ENCODE data around the gene PSMA2. TPM values are rescaled to one million over a fixed set of nuclear protein-coding genes. Genes with fewer than 3 reads are reported as not detected.

Gene PSMA2
- total and polyA plus RNA-seq, 4 donors, result 24.8 to 221 (median 73.8) TPM

- no peaks in the 10 kb centered on the region for H3K27me3 ChIP-seq (ENCODE audit: control insufficient read depth in 4 of 4, insufficient read depth in 4 of 4, low read length in 3 of 4)
- no peaks in the 10 kb centered on the region for H3K9me3 ChIP-seq (ENCODE audit: control insufficient read depth in 4 of 4, low read length in 3 of 4)
- no peaks in the 10 kb centered on the region for H3K36me3 ChIP-seq (ENCODE audit: control insufficient read depth in 4 of 4, insufficient read depth in 3 of 4, low read depth in 1 of 4, low read length in 3 of 4)
- no peak overlapping the region for H3K4me3 ChIP-seq (ENCODE audit: low read depth in 1 of 3, low read length in 3 of 3)
- no peaks in the 10 kb centered on the region for H3K4me1 ChIP-seq (ENCODE audit: control insufficient read depth in 4 of 4, insufficient read depth in 4 of 4, low read length in 3 of 4)
- no peak for TF ChIP-seq SP1 (IDR thresholded peaks at IDR 0.05)
- TF ChIP-seq HNF4A (conservative IDR thresholded peaks at IDR 0.05), result no peak
- no peak for TF ChIP-seq MAX (IDR thresholded peaks at IDR 0.05)
- TF ChIP-seq ATF3 (IDR thresholded peaks at IDR 0.05), result no peak
- no peak for TF ChIP-seq YY1 (IDR thresholded peaks at IDR 0.05)
- no peak for TF ChIP-seq TAF1 (conservative IDR thresholded peaks at IDR 0.05)
- TF ChIP-seq RXRA (IDR thresholded peaks at IDR 0.05), result no peak
- TF ChIP-seq CTCF (IDR thresholded peaks at IDR 0.05; ENCODE audit: low read depth, low read length, missing input control), result no peak
- no peak for TF ChIP-seq REST (IDR thresholded peaks at IDR 0.05)
- no peak for TF ChIP-seq FOXA1 (IDR thresholded peaks at IDR 0.05)
- TF ChIP-seq RAD21 (IDR thresholded peaks at IDR 0.05), result no peak
- TF ChIP-seq GABPA (IDR thresholded peaks at IDR 0.05 in 1 of 2, conservative IDR thresholded peaks at IDR 0.05 in 1 of 2), result no peak
- no peak for TF ChIP-seq FOXA2 (IDR thresholded peaks at IDR 0.05)
- no peak for TF ChIP-seq JUND (IDR thresholded peaks at IDR 0.05)
- no peak for TF ChIP-seq NR2F2 (IDR thresholded peaks at IDR 0.05)
- TF ChIP-seq HNF4G (IDR thresholded peaks at IDR 0.05), result no peak
- no peak for TF ChIP-seq ZBTB33 (IDR thresholded peaks at IDR 0.05)
- no peak for TF ChIP-seq EGR1 (IDR thresholded peaks at IDR 0.05; ENCODE audit: low read depth in 2 of 2)
- WGBS, result 72% methylated on average over 2 of the region's 2 CpGs
- no peak overlapping the region for H3K9ac ChIP-seq (ENCODE audit: low read depth in 1 of 2, low read length in 2 of 2)
- H3K27ac ChIP-seq (ENCODE audit: low read depth in 1 of 2, low read length in 2 of 2), result no peak overlapping the region
- no peak for DNase-seq (ENCODE audit: low spot score)
These were observed 15.5 kb upstream of the PSMA2 start for GRCh38 chr7:42947521-42947920.

GRCh38 chr7:42946627-42946950, 14.6 kb upstream of the PSMA2 start:
- Histone ChIP-seq H3K9me3 (ENCODE audit: control insufficient read depth in 4 of 4, low read length in 3 of 4) (no peaks in the 10 kb centered on the region), H3K9ac (ENCODE audit: low read depth in 1 of 2, low read length in 2 of 2) (no peak overlapping the region), H3K27me3 (ENCODE audit: control insufficient read depth in 4 of 4, insufficient read depth in 4 of 4, low read length in 3 of 4) (no peaks in the 10 kb centered on the region), H3K36me3 (ENCODE audit: control insufficient read depth in 4 of 4, insufficient read depth in 3 of 4, low read depth in 1 of 4, low read length in 3 of 4) (no peaks in the 10 kb centered on the region), H3K4me1 (ENCODE audit: control insufficient read depth in 4 of 4, insufficient read depth in 4 of 4, low read length in 3 of 4) (no peaks in the 10 kb centered on the region), H3K4me3 (ENCODE audit: low read depth in 1 of 3, low read length in 3 of 3) (no peak overlapping the region), H3K27ac (ENCODE audit: low read depth in 1 of 2, low read length in 2 of 2) (no peak overlapping the region)
- no peak for DNase-seq (ENCODE audit: low spot score)
- WGBS, result 95% methylated on average over 2 of the region's 2 CpGs
- TF ChIP-seq RXRA (IDR thresholded peaks at IDR 0.05) (no peak), YY1 (IDR thresholded peaks at IDR 0.05) (no peak), CTCF (IDR thresholded peaks at IDR 0.05; ENCODE audit: low read depth, low read length, missing input control) (no peak), GABPA (IDR thresholded peaks at IDR 0.05 in 1 of 2, conservative IDR thresholded peaks at IDR 0.05 in 1 of 2) (no peak), ZBTB33 (IDR thresholded peaks at IDR 0.05) (no peak), RAD21 (IDR thresholded peaks at IDR 0.05) (no peak), NR2F2 (IDR thresholded peaks at IDR 0.05) (no peak), SP1 (IDR thresholded peaks at IDR 0.05) (no peak)
